GM19468 (cell line): ENCODE measurements around the gene PNKP.

ENCODE experiments used
- ATAC-seq: cut with Tn5 transposase; IDR thresholded peaks from one replicate; pipeline ENCODE4 v1.9.1; 2021; ENCODE audit warnings: mild to moderate bottlenecking, moderate library complexity, moderate number of reproducible peaks; ENCODE audit not compliant: unreplicated experiment; ENCODE audit errors: extremely low read depth

The PNKP gene

DNA sequence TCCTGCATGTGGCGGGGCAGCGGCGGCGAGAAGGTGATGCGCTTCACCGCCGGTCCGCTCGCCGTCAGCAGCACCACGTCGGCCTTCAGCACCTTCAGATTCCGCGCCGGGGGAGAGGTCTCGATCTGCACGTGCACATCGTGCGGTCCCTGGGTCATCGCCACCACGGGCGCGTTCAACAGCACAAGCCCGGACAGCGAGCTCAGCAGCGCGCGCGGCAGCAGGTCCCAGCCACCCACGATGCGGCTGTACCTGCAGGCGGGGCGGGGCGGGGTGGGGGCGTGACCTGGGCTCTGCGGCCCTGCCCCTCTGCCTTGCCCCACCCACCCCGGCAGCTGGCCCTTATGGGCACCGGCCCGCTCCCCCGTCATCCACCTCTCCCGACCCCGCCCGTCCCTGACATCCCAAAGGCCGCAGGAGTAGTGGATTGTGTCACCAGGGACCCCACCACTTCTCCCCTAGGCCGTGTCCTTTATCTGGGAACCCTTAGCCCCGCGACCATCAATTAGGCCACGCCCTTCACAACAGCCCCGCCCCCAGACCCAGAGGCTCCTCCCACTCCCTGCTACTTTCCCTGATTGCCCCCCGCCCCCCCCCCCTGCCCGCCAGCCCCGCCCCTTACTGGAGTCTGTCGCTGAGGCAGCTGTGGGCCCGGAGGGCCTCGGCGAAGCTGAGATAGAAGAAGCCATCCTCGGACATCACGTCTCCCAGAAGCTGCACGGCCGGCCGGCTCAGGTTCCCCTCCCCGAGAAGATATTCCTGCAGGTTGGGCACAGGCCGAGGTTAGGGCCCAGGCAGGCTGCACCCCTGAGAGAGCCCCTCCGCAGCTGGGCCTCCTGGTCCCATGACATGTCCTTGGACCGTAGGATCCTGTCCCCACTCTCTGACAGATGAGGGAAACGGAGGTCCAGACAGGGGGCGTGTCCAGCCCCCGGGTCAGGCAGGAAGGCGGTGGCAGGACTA, 23.3 kb upstream of the PNKP start:
- no peak for ATAC-seq

DNA sequence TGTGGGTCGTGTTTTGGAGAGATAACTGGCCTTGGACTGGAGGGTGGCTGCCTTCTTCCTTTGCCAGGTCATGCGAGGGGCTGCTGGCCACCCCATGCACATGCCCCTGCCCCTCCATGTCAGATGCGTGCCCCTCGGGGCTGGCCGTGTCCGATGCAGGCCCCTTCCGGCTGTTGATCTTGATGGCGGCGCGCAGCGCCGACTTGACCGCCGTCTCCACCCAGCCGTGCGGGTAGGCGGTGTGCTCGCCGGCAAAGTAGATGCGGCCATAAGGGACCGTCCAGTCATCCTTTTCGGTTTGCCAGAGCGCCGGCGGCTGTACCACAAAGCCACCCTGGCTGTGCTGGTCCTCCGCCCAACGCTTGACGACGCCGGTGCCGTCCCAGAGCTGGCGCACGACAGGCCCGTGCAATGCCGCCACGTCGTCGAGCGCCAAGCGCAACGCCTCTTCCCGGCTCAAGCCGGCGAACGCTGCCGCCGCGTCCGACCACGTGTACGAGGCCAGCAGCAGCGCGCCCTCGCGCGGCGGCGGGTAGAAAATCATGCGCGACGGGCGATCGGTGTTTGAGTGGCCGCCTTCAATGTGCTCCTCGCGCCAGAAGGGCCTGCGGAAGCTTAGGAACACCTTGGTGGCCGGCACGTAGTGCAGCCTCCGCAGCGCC, 22.4 kb upstream of the PNKP start:
- no peak for ATAC-seq

DNA sequence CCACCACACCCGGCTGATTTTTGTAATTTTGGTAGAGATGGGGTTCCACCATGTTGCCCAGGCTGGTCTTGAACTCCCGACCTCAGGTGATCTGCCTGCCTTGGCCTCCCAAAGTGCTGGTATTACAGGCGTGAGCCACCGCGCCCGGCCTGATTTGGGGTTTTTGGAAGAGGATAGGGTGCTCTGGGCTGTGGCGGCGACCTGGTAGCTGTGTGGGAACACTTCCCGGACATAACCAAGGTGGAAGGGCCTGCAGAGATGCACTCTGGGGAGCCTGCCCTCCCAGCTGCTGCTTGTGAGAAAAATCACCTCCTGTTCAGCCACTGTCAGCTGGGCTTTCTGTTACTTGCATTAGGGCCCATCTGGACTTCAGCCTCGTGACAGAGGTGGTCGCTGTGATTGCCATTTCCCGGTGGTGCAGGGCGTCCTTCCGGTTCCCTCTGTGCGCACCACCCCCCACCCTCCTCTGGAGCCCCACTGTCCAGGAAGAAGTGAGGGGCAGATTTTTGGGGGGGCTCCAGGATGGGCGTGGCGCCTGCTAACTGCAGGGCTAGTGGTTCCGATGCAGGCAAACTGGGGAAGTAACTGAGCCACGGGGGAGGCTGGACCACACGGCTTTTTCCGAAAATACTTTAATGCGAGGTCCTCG, 21.8 kb upstream of the PNKP start:
- no peak for ATAC-seq

GRCh38 chr19:49888510-49888824, 21.1 kb upstream of the PNKP start:
- ATAC-seq: no peak

DNA sequence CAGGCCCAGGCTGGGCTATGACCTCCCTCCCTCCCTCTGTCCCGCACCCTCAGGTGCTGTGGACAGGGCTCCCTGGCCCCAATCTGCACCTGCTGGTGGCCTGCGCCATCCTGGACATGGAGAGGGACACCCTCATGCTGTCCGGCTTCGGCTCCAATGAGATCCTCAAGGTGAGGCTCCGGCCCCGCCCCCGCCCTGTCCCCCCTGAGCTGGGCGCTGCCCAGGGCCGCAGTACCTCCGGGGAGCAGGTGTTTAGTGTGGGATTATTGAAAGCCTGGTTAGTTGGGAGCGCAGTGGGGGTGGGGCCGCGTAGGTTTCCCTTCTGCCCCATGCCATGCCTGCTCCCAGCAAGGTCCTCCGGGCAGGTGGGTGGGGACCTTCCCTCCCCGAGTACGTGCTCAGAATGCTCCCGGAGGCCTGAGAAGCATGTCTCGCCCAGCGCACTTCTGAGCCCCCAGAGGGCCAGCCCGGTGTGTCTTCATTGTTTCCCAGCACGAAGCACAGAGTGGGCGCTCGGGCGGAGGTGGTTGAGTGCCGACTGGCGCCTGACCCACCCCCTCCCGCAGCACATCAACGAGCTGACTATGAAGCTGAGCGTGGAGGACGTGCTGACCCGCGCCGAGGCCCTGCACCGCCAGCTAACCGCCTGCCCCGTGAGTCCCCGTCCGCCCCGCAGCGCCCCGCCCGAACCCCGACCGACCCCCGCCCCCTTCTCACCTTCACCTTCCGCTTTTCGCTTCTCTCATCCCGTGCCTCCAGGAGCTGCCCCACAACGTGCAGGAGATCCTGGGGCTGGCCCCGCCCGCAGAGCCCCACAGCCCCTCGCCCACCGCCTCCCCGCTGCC, 20.5 kb upstream of the PNKP start:
- ATAC-seq: no peak

GRCh38 chr19:49887037-49887664, 19.8 kb upstream of the PNKP start:
- no peak for ATAC-seq

GRCh38 chr19:49884760-49885159, 17.4 kb upstream of the PNKP start:
- ATAC-seq: no peak

- ATAC-seq: no peak
These were observed 16.7 kb upstream of the PNKP start for GRCh38 chr19:49884109-49884508.

GRCh38 chr19:49883094-49883493, 15.7 kb upstream of the PNKP start:
- ATAC-seq: no peak

DNA sequence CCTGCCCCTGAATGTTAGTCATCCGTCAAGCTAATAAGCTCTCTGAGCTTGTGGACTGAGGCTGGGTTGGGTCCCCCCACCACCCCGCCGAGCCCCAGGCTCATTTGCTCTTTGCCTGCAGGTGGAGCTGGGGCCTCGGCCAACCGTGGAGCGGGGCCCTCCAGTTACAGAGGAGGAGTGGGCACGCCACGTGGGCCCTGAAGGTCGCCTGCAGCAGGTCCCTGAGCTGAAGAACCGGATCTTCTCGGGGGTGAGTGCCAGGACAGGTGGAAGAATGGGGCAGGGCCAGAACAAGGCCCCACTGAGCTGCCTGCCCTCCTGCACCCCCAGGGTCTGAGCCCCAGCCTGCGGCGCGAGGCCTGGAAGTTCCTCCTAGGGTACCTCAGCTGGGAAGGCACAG, 15.3 kb upstream of the PNKP start:
- no peak for ATAC-seq

DNA sequence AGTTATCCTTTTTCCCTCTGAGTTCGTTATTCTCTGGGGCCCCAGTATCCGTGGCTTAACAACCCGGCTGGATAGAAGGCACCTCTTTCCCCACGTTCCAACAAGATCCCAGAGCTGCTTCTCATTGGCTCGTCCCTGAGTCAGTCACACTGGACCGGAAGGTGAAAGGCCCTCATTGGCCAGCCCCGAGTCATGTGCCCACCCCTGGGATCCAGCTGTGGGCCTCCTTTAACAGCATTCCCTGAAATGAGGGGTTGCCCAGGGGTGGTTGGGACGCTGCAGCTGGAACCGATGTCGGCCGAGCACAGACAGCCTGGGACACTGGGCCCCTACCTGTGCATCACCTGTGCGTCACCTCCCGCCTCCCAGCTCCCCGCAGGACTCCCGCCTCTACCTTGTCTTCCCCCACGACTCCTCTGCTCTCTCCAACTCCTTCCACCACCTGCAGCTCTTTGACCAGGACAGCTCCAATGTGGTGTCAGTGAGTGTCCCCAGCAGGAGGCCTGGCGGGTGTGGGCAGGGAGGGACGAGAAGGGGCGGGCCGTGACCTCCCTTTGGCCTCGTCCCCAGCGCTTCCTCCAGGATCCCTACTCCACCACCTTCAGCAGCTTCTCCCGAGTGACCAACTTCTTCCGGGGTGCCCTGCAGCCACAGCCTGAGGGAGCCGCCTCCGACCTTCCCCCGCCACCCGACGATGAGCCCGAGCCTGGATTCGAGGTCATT, 14.5 kb upstream of the PNKP start:
- no peak for ATAC-seq

GRCh38 chr19:49881186-49881585, 13.8 kb upstream of the PNKP start:
- no peak for ATAC-seq

- no peak for ATAC-seq
These were observed 12.9 kb upstream of the PNKP start for GRCh38 chr19:49880162-49880869.

- ATAC-seq: no peak
These were observed 12.0 kb upstream of the PNKP start for GRCh38 chr19:49879243-49879963.

DNA sequence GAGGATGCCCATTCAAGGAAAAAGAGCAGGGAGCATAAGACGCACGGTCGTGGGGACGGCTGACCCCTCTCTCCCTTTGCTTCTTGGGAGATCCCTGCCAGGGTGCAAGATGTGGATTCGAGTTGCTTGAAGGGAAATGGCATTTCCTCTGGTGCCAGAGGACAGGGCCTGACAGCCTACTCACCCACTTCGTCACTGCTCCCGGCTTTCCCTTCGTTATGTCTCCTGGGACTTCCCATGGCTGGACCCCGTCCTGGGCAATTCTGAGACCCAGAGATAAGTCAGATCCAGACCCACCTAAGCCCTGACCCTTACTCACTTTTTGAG, 11.3 kb upstream of the PNKP start:
- no peak for ATAC-seq

- peak; percentile 24 for ATAC-seq
These were observed 10.7 kb upstream of the PNKP start for GRCh38 chr19:49877879-49878743.
